Measurements from ENCODE around the gene MARCHF5. TPM values are rescaled to one million over a fixed set of nuclear protein-coding genes. Genes with fewer than 3 reads are reported as not detected.
"Not testable (repeated sequence)": the region's sequence is repeated elsewhere in the genome, so short reads cannot be mapped to it uniquely, and the experiment has no call there.

The MARCHF5 gene
- total RNA-seq, 1 experiment from 2014 or later: 9.8 TPM

DNA sequence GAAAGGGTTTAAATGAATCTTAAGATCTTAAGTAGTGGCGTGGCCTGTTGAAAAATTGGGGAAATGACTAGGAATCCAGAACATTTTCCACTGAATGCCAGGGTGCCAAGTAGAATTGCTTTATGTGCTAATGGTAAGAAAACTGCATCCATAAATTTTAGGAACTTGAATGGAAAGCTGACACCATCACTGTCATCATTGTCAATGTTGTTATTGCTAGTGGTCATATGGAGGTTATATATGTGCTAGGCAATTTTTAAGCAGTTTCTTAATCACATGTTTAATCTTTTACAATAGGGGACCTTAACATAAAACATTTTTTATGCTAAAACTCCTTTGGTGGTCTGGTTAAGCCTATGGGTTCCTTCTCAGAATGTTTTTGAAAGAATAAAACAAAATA is 13.1 kb downstream of the MARCHF5 start:
- DNase-seq (ENCODE audit: low read depth): no peak

- DNase-seq (ENCODE audit: low read depth): no peak
Measured at GRCh38 chr10:92305133-92306072, 14.4 kb downstream of the MARCHF5 start.

DNA sequence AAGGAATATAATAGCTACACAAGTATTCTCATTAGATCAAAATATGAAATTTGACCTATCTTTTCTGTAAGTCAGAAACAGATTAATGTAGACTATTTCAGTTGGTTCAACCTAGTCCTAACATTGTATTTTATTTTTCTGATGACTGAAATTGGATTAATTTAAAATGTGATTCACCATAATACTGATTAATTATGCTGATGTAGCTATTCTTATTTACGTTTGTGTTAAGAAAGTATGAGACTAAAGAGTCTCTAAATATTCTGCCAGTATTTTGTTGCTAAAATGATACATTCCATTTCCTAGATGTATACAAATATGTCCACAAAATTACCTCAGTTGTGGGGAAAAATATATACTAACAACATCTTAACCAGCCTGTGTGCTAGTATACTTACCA is 18.3 kb downstream of the MARCHF5 start:
- no peak for DNase-seq (ENCODE audit: low read depth)

GRCh38 chr10:92313750-92314149 is 22.8 kb downstream of the MARCHF5 start:
- DNase-seq (ENCODE audit: low read depth): no peak

DNA sequence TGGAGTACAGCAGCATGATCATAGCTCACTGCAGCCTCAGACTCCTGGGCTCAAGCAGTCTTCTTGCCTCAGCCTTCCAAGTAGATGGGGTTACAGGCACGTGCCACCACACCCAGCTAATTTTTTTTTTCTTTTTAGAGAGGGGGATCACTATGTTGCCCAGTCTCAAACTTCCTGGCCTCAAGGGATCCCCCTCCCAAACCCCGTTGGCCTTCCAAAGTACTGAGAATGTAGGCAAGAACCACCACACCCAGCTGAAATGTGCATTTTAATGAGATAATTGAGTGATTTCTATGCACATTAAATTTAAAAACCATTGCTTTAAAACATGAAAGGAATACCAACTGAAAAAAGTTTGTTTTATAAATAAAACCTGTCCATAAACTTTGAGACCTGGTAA is 25.6 kb downstream of the MARCHF5 start:
- no peak for DNase-seq (ENCODE audit: low read depth)

DNA sequence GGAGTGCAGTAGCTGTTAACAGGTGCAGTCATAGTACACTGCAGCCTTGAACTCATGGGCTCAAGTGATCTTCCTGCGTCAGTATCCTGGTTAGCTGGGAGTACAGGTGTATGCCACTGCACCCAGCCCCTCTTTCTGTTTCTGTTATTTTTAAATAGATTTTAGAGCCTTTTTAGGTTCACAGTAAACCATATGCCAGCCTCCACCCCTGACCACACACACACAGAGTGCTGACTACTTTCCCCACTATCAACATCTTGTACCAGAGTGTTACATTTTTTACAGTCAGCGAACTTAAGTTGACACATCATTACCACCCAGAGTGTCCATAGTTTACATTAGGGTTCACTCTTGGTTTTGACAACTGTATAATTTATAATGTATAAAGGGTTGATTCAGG is 32.1 kb downstream of the MARCHF5 start:
- DNase-seq (ENCODE audit: low read depth): no peak

GRCh38 chr10:92327445-92328433 is 36.8 kb downstream of the MARCHF5 start:
- DNase-seq (ENCODE audit: low read depth): no peak

DNA sequence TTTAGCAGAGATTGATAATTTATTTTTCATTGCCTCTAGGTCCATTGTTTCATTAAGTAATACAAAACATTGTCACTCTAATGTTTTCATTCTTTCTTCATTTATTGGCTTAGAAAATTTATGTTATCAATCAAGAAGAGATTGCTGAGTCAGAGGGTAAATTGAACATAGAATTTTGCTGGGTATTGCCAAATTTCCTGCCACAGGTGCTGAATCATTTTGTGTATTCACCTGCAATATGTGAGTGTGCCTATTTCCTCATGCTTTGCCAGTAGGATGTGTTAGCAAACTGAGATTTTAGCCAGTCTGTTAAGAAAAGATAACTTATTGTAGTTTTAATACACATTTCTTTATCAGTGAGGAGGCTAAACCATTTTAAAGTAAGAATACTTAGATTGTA is 38.0 kb downstream of the MARCHF5 start:
- no peak for DNase-seq (ENCODE audit: low read depth)

DNA sequence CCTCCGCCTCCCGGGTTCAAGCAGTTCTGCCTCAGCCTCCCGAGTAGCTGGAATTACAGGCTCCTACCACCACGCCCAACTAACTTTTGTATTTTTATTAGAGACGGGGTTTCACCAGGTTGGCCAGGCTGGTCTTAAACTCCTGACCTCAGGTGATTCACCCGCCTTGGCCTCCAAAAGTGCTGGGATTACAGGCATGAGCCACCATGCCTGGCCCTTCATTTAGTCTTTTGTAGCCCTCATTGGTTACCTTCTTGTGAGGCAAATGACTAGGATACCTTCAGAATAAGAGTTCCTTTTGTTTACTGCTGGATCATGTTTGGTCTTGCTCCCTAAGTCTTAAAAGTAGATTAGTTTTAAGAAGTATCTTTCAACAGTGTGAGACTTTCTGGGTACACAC is 39.0 kb downstream of the MARCHF5 start:
- DNase-seq (ENCODE audit: low read depth): peak; percentile 56

DNA sequence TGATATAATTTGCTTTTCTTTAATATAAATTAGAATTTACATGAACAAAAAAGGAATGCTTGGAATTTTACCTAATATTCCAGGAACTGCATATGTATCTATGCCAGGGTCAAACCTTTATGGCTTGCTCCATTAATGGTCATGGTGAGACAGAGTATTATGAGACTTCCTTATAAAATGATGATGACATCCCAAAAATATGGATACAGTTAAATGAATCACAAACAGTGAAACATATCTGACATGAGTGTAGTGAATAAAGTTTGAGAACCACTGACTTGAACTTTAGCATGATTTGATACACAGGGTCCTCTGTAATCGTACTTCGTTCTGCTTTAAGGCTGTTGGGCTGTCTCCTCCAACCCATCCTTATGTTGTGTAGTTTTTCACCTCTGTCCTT is 51.8 kb downstream of the MARCHF5 start:
- DNase-seq (ENCODE audit: low read depth): no peak

DNA sequence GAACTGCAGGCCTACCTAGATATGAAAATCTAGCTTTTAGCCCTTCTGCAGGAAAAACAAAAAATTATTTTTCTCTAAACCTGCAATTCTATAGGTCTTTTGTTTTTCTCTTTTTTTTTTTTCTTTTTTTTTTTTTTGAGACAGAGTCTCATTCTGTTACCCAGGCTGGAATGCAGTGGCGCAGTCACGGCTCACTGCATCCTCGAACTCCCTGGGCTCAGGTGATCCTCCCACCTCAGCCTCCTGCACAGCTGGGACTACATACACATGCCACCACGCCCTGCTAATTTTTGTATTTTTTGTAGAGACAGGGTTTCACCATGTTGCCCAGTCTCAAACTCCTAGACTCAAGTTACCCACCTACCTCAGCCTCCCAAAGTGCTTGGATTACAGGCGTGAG is 54.6 kb downstream of the MARCHF5 start:
- DNase-seq (ENCODE audit: low read depth): not testable (repeated sequence)

DNA sequence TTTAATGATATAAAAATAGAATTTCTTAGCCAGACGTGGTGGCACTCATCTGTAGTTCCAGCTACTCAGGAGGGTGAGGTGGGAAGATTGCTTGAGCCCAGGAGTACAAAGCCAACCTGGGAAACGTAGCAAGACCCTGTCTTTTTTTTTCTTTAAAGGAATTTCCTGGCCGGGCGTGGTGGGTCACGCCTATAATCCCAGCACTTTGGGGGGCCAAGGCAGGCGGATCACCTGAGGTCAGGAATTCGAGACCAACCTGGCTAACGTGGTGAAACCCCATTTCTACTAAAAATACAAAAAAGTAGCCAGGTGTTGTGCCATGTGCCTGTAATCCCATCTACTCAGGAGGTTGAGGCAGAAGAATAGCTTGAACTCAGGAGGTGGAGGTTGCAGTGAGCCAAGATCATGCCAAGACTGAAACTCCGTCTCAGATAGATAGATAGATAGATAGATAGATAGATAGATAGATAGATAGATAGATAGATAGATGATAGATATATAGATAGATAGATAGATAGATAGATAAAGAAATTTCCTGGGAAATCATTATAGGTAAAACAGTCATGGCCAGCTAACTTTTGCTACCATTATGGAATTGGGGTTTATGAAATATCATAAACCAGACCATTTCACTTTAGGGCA is 56.2 kb downstream of the MARCHF5 start:
- not testable (repeated sequence) for DNase-seq (ENCODE audit: low read depth)

DNA sequence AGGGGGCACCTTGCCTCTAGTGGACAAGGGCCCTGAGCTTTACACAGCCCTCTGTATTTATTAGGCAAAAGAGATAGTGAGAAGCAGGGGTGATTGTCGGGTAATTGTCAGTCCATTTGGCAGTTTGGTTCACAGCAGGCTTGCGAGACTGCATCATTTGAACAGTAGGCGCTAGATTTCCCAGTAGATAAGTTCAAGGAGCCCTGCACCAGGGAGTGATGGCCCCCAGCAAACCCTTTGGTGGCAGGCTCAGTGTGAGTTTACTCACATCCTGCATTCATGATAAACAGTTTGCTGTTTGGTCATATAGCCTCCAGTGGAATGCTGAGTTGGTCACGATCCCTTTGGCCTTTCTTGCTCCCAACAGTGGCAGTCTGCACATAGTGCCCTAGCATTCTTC is 59.4 kb downstream of the MARCHF5 start:
- no peak for DNase-seq (ENCODE audit: low read depth)

DNA sequence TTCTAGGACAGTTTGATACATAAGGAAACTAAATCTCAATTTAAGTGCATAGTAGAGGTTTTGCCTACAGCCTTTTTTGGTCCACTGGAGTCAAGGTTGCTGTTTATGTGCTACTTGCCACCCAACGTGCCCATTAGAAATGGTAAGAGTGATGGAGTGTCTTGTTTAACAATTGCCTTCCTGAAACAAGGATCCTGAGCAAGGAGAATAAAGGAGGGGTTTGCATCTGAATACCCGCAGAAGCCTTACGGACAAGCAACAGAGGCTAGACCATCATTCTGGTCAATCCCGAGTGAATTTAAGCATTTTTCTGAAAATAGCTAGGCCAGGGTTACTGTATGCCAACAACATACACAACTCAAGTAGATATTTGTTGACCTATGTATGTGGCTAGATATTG is 63.6 kb downstream of the MARCHF5 start:
- DNase-seq (ENCODE audit: low read depth): no peak

DNA sequence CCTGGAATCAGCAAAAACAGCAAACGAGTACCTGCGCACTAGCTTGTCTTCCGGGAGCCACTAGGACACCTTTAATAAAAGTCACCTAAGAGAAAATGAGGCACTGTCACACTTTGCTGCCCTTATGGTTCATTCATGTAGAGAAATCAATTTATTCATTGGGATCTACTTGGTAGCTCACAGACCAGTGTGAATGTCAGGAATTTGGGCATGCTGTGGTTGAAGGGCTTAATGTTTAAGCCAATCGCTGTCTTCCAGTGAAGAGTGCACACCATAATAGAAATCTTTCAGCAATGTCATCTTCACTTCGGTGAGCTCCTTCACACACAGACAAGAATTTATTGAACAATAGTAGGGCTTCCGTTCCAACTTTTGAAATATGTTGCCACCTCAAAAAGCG is 65.1 kb downstream of the MARCHF5 start:
- no peak for DNase-seq (ENCODE audit: low read depth)

DNA sequence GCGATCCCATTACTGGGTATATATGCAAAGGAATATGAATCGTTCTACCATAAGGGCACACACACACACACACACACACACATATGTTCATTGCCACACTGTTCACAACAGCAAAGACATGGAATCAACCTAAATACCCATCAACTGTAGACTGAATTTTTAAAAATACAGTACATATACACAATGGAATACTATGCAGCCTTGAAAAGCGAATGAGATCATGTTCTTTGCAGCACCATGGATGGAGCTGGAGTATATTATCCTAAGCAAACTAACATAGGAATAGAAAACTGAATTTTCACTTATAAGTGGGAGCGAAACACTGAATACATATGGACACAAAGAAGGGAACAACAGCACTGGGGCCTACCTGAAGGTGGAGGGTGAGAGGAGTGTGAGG is 72.5 kb downstream of the MARCHF5 start:
- DNase-seq (ENCODE audit: low read depth): no peak

- no peak for DNase-seq (ENCODE audit: low read depth)
Measured at GRCh38 chr10:92366412-92367021, 75.5 kb downstream of the MARCHF5 start.

- DNase-seq (ENCODE audit: low read depth): no peak
Measured at GRCh38 chr10:92377962-92378361, 87.0 kb downstream of the MARCHF5 start.

- no peak for DNase-seq (ENCODE audit: low read depth)
Measured at GRCh38 chr10:92381543-92381954, 90.6 kb downstream of the MARCHF5 start.

DNA sequence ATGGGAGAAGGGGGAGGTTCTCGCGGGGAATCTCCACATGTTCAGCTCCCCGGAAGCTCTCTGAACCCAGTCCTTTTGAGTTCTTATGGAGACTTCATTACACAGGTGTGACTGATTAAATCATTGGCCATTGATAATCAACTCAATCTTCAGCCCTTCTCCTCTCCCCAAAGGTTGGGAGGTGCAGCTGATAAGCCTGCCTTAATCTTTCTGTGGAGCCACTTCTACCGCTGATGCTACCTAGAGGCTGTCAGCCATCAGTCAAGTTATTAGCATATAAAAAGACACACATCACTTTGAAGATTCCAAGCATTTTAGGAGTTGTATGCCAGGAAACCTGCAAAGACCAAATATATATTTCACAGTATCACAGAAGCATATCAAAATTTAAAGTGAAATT is 91.7 kb downstream of the MARCHF5 start:
- no peak for DNase-seq (ENCODE audit: low read depth)

- no peak for DNase-seq (ENCODE audit: low read depth)
Measured at GRCh38 chr10:92384741-92385140, 93.8 kb downstream of the MARCHF5 start.

All from HT1080 (cell line).